BJ (cell line): ENCODE results near the gene SLC6A15. TPM values are rescaled to one million over a fixed set of nuclear protein-coding genes. Genes with fewer than 3 reads are reported as not detected.

Experiments used
- CTCF ChIA-PET: fragments of 350-600 bp; formaldehyde crosslinking; extraction: SDS; loops from one replicate; lab custom pipeline; 2021; ENCODE audit warnings: antibody characterized with exemption, inconsistent platforms; lab: Yijun Ruan, JAX
- POLR2A ChIA-PET: fragments of 300-600 bp; sonication (Branson Sonifier 250); formaldehyde crosslinking; extraction: SDS; loops from one replicate; lab custom pipeline; 2021; ENCODE audit warnings: antibody characterized with exemption; lab: Charles Lee
- DNase-seq: peaks from one replicate; pipeline ENCODE4 v3.0.0-alpha.2; 2011; ENCODE audit warnings: low read depth
- H3K27me3 ChIP-seq: 2 replicates; pipeline ENCODE4 v1.6.0; 2011; ENCODE audit warnings: low read length; ENCODE audit not compliant: control insufficient read depth, insufficient read depth
- H3K36me3 ChIP-seq: 2 replicates; pipeline ENCODE4 v1.5.1; 2011; ENCODE audit warnings: low read length; ENCODE audit not compliant: control insufficient read depth, insufficient read depth
- H3K4me3 ChIP-seq: 2 replicates; pipeline ENCODE4 v1.5.1; 2011; ENCODE audit warnings: low read depth, mild to moderate bottlenecking, control low read depth, low read length
- polyA plus RNA-seq: library from polyadenylated mRNA; depleted of rRNA; stranded (reverse); fragments of >200 nt; gene quantifications from 2 replicates; pipeline ENCODE4 v1.2.3, GENCODE V29; 2011
- TF ChIP-seq, protein P1 (sequence below): IDR thresholded peaks from 2 replicates; pipeline ENCODE4 v1.5.1; 2011; ENCODE audit warnings: low read depth, mild to moderate bottlenecking, control low read depth, inconsistent platforms, low read length, moderate library complexity; ENCODE audit not compliant: insufficient read depth

Gene SLC6A15
- polyA plus RNA-seq, 1 experiment, result 0.01 TPM

DNA sequence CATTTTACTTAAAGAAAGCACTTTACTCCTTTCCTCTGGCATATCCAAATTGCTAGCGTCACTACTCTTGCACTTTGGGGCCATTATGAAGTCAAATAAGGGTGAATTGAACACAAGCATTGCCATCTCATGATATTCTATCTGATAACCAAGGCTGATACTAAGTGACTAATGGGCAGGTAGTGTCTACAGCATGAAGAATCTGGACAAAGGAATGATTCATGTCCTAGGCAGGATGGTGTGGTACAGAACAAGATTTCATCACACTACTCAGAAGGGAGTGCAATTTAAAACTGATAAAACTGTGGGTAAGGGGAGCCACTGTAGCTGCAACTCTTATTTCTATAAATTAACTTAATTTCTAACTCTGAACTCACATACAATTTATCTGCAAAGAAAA lies 7.7 kb upstream of the SLC6A15 start:
- ChIA-PET CTCF (interaction anchor here (1.5 kb wide), 1 partner anchor 42 kb away, joined by 3 read pairs; no protein-coding TSS in a partner anchor), POLR2A (no interaction called here)
- Histone ChIP-seq H3K36me3 (no peaks in the 10 kb centered on the region), H3K27me3 (no peaks in the 10 kb centered on the region), H3K4me3 (no peak overlapping the region)
- DNase-seq, result no peak
- TF ChIP-seq, protein P1, sequence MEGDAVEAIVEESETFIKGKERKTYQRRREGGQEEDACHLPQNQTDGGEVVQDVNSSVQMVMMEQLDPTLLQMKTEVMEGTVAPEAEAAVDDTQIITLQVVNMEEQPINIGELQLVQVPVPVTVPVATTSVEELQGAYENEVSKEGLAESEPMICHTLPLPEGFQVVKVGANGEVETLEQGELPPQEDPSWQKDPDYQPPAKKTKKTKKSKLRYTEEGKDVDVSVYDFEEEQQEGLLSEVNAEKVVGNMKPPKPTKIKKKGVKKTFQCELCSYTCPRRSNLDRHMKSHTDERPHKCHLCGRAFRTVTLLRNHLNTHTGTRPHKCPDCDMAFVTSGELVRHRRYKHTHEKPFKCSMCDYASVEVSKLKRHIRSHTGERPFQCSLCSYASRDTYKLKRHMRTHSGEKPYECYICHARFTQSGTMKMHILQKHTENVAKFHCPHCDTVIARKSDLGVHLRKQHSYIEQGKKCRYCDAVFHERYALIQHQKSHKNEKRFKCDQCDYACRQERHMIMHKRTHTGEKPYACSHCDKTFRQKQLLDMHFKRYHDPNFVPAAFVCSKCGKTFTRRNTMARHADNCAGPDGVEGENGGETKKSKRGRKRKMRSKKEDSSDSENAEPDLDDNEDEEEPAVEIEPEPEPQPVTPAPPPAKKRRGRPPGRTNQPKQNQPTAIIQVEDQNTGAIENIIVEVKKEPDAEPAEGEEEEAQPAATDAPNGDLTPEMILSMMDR, result no peak

DNA sequence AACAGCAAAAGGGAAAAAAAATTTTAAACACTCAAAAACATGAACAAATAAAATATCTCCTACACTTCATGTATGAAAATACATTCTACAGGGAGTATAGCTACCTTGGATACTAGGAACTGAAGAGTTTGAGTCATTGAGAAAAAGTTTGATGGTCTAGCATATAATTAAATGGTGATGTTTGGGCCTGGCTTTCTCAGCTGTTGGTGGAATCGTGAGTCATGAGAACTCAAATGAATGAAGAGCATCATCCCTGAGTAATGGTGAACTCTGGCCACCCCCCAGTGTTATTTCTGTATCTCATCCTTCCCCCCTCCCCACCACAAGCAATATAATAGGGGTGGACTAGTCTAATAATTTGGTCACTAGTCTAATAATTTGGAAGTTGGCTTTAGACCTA lies 6.7 kb upstream of the SLC6A15 start:
- Histone ChIP-seq H3K27me3 (no peaks in the 10 kb centered on the region), H3K4me3 (no peak overlapping the region), H3K36me3 (no peaks in the 10 kb centered on the region)
- ChIA-PET CTCF (no interaction called here), POLR2A (no interaction called here)
- no peak for DNase-seq
- TF ChIP-seq, protein P1, result no peak

DNA sequence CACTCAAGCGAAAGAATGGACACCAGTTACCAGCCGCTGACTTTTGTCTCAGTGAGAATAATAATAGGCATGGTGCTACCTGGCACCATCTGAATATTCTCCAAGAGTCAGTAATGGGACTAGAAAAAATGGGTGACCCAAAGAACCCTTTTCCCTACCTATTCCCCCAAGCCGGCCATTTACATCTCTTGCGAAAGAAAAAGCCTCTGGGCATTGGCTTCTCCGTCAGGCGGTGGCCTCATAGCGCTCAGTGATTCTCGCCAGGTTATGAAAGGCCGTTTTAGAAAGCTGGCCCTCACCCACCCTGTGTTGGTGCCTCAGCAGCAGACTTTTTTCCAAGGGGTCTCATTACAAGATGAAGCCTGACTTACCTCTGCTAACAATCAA lies 523 bp upstream of the SLC6A15 start:
- DNase-seq, result no peak
- POLR2A ChIA-PET, result no interaction called here
- TF ChIP-seq, protein P1, result no peak
- H3K4me3 ChIP-seq, result peak overlapping the region; percentile 35
- CTCF ChIA-PET, result interaction anchor here (1.3 kb wide), 1 partner anchor 144 kb away, joined by 5 read pairs; no protein-coding TSS in a partner anchor
- H3K36me3 ChIP-seq, result no peaks in the 10 kb centered on the region
- peaks cover 10% of the 10 kb centered on the region for H3K27me3 ChIP-seq

DNA sequence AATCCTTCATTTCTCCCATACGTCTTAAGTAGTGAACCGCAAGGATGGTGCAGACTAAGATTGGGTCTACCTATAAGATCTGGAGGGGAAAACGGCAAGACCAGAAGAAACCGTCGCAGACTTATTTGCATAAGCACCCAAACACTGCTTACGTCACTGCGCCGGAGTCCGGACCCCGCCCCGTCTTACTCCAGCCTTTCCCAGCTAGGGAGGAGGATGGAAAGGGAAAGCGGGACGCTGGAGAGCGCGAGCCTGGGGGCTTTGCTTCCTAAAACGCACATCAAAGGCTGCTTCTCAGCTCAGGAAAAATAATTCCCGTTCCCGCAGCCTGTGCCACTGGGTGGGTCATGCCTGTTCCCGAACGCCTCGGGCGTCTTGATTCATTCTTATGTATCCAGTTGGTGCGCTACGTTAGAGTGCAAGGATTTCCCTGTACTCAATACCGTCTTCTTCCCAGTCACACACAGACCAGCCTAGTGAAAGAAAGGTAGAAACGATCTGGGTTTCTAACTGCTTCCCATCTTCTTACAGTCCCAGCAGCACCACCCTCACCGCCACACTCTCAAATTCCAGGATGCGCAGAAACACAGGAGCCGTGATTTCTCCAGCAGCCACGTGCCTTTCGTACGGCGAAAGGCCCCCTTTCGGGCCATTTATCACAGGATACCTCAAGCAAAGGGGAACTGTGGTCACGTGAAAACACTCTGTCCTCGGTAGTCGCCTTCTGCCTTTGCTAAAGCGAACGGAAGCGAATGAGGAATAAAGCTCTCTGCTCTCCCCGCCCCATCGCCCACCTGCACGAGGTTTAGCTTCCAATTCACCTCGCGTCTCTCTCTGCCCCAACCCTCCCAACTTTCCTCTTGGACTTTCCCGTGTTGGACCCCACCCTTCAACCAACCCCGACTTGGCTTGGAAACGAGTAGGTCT lies 1.1 kb downstream of the SLC6A15 start:
- ChIA-PET CTCF (interaction anchor here (0.9 to 1.6 kb wide), 3 partner anchors 10 to 118 kb away, joined by 3 read pairs; no protein-coding TSS in a partner anchor), POLR2A (no interaction called here)
- H3K4me3 ChIP-seq, result peak overlapping the region; percentile 42
- H3K36me3 ChIP-seq, result no peaks in the 10 kb centered on the region
- TF ChIP-seq, protein P1, result no peak
- no peak for DNase-seq
- peaks cover 10% of the 10 kb centered on the region for H3K27me3 ChIP-seq

DNA sequence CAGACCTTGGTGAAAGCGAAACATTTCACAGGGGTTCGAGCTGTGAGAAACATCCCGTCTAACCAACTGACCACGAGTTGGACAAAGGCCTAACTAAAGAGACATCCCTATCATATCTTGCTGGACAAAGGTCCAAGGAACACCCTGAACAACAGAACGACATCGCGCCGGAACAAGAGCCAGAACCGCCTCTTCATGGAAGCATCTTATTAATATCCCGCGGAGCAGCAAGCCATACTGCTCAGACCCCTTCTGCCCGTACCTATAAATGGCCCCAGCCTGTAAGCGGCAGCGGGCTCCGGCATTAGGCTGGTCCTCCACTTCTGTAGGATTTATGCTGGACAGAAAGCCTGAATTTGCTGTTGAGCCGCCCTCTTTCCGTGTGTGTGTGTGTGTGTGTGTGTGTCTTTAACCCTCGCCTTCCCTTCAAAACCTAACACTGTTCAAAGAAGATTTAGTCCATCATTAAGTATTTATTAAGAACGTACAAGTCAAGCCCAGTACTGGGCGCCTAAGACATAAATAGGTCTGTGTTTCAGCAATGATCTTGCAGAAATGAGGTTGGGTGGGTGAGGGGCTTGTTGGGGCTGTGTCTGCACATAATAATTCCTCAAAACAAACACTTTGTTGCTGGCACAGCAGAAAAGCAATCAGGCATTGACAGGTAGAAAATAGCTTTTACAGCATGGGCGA lies 1.9 kb downstream of the SLC6A15 start:
- TF ChIP-seq, protein P1, result no peak
- ChIA-PET CTCF (interaction anchor here (0.9 kb wide), 1 partner anchor 36 kb away, joined by 3 read pairs; no protein-coding TSS in a partner anchor), POLR2A (no interaction called here)
- H3K36me3 ChIP-seq, result no peaks in the 10 kb centered on the region
- peak overlapping the region; percentile 42 for H3K4me3 ChIP-seq
- peaks cover 10% of the 10 kb centered on the region for H3K27me3 ChIP-seq
- DNase-seq, result no peak
